ENCODE data around the gene MLLT10. TPM values are rescaled to one million over a fixed set of nuclear protein-coding genes. Genes with fewer than 3 reads are reported as not detected.

MLLT10 gene
- total RNA-seq, 2 experiments from 2014 or later: 44.1 to 47.2 TPM

GRCh38 chr10:21759232-21759631 lies 225.2 kb downstream of the MLLT10 start:
- Mint-ChIP-seq H3K9me3 (no peaks in the 10 kb centered on the region), H3K27me3 (no peaks in the 10 kb centered on the region), H3K4me1 (peaks cover 11% of the 10 kb centered on the region), H3K27ac (no peak overlapping the region), H3K4me3 (no peak overlapping the region), H3K36me3 (ENCODE audit: low read depth) (peaks cover 7% of the 10 kb centered on the region)
- no peak for DNase-seq
- ChIA-PET CTCF (interaction anchor here (0.7 to 2.4 kb wide), 3 partner anchors 10 to 264 kb away, joined by 3 to 6 read pairs (median 4); no protein-coding TSS in a partner anchor), POLR2A (no interaction called here)

DNA sequence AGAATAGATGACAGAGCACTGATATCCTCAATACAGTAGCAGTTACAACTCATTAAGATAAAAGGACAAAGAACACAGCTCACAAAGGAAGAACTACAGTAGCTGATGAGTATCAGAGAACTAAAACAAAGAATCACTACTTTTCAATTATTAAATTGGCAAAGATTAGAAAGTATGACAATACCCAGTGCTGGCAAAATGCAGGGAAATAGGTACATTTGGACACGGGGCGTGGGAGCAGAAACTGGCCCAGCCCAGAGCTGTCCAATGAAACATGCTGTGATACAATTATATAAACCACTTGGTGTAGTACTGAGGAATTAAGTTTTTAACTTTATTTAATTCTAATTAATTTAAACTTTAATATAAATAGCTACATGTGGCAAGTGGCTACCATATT lies 226.3 kb downstream of the MLLT10 start:
- Mint-ChIP-seq H3K9me3 (peaks cover 2% of the 10 kb centered on the region), H3K4me3 (no peak overlapping the region), H3K36me3 (ENCODE audit: low read depth) (peaks cover 11% of the 10 kb centered on the region), H3K4me1 (peaks cover 19% of the 10 kb centered on the region), H3K27me3 (no peaks in the 10 kb centered on the region), H3K27ac (no peak overlapping the region)
- ChIA-PET CTCF (no interaction called here), POLR2A (no interaction called here)
- DNase-seq: no peak

- POLR2A ChIA-PET: no interaction called here
- peak; percentile 47 for DNase-seq
- CTCF ChIA-PET: no interaction called here
- H3K4me1 Mint-ChIP-seq: peaks cover 18% of the 10 kb centered on the region
- peak overlapping the region; percentile 88 for H3K27ac Mint-ChIP-seq
- H3K27me3 Mint-ChIP-seq: no peaks in the 10 kb centered on the region
- peaks cover 10% of the 10 kb centered on the region for H3K36me3 Mint-ChIP-seq (ENCODE audit: low read depth)
- peaks cover 2% of the 10 kb centered on the region for H3K9me3 Mint-ChIP-seq
- no peak overlapping the region for H3K4me3 Mint-ChIP-seq
Observed at GRCh38 chr10:21764466-21765189, 230.6 kb downstream of the MLLT10 start.

- CTCF ChIA-PET: interaction anchor here (1.8 kb wide), 1 partner anchor 11 kb away, joined by 6 read pairs; no protein-coding TSS in a partner anchor
Observed at GRCh38 chr10:21769041-21769440, 235.0 kb downstream of the MLLT10 start.

GRCh38 chr10:21771219-21771618 lies 237.2 kb downstream of the MLLT10 start:
- no peaks in the 10 kb centered on the region for H3K27me3 Mint-ChIP-seq
- DNase-seq: no peak
- H3K4me1 Mint-ChIP-seq: peaks cover 6% of the 10 kb centered on the region
- no peak overlapping the region for H3K27ac Mint-ChIP-seq
- H3K4me3 Mint-ChIP-seq: no peak overlapping the region
- CTCF ChIA-PET: no interaction called here
- H3K36me3 Mint-ChIP-seq (ENCODE audit: low read depth): peaks cover 11% of the 10 kb centered on the region
- POLR2A ChIA-PET: no interaction called here
- H3K9me3 Mint-ChIP-seq: peaks cover 9% of the 10 kb centered on the region

More at GRCh38 chr10:21769041-21769440, 235.0 kb downstream of the MLLT10 start:
- no peak overlapping the region for H3K4me3 Mint-ChIP-seq
- POLR2A ChIA-PET: no interaction called here
- no peak for DNase-seq
- H3K27me3 Mint-ChIP-seq: no peaks in the 10 kb centered on the region
- peaks cover 17% of the 10 kb centered on the region for H3K4me1 Mint-ChIP-seq
- peaks cover 12% of the 10 kb centered on the region for H3K9me3 Mint-ChIP-seq
- H3K27ac Mint-ChIP-seq: no peak overlapping the region
- H3K36me3 Mint-ChIP-seq (ENCODE audit: low read depth): peaks cover 19% of the 10 kb centered on the region

GRCh38 chr10:21776883-21777282 lies 242.9 kb downstream of the MLLT10 start:
- peaks cover 15% of the 10 kb centered on the region for H3K4me1 Mint-ChIP-seq
- ChIA-PET CTCF (no interaction called here), POLR2A (no interaction called here)

GRCh38 chr10:21791276-21791675 lies 257.2 kb downstream of the MLLT10 start:
- Mint-ChIP-seq H3K9me3 (peaks cover 19% of the 10 kb centered on the region), H3K36me3 (ENCODE audit: low read depth) (peaks cover 30% of the 10 kb centered on the region), H3K4me1 (peaks cover 19% of the 10 kb centered on the region), H3K4me3 (no peak overlapping the region), H3K27ac (no peak overlapping the region), H3K27me3 (no peaks in the 10 kb centered on the region)
- no peak for DNase-seq
- POLR2A ChIA-PET: no interaction called here
- CTCF ChIA-PET: no interaction called here

More at GRCh38 chr10:21776883-21777282, 242.9 kb downstream of the MLLT10 start:
- Mint-ChIP-seq H3K27ac (no peak overlapping the region), H3K27me3 (no peaks in the 10 kb centered on the region), H3K9me3 (peaks cover 16% of the 10 kb centered on the region), H3K4me3 (no peak overlapping the region), H3K36me3 (ENCODE audit: low read depth) (peaks cover 33% of the 10 kb centered on the region)
- DNase-seq: no peak

Small RNA genes lying within 50 kb of the gene (microRNA-seq; reads per million reads assigned to microRNA genes)
- gene MIR1915 (ENCODE audit: borderline microRNAs expressed, borderline replicate concordance): not detected

Other genes starting within 250 kb of the MLLT10 start
- under 1 TPM; 0.12 to 0.33 TPM for gene SKIDA1, start 8.6 kb upstream of the MLLT10 start, total RNA-seq